Stimulated activated CD4-positive, alpha-beta T cell treated with anti-CD3 and anti-CD28 coated beads, Interleukin-4, amount 100 ng/mL, for 4 hours (primary cell): ENCODE results near the gene VPS37B.

Experiments used
- DNase-seq, 2 experiments: peaks; one replicate each; pipeline ENCODE4 v3.0.0-alpha.2; 2020

Gene VPS37B

DNA sequence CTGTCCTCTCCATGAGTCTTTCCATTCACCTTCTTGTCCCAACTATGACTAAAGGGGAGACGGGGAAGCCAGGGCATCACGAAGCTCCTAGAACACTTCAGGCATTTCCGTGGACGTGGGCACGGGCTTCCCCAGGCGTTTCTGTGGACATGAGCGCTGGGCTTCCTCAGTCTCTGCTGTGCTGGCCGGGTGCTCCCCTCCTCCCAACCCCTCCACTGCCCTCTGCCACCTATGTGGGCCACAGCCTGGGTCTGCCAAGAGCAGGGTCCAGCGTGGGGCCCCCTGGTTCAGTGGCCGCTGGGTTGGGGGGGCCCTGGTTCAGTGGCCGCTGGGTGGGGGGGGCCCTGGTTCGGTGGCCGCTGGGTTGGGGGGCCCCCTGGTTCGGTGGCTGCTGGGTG, 45.9 kb downstream of the VPS37B start:
- DNase-seq, result no peak

DNA sequence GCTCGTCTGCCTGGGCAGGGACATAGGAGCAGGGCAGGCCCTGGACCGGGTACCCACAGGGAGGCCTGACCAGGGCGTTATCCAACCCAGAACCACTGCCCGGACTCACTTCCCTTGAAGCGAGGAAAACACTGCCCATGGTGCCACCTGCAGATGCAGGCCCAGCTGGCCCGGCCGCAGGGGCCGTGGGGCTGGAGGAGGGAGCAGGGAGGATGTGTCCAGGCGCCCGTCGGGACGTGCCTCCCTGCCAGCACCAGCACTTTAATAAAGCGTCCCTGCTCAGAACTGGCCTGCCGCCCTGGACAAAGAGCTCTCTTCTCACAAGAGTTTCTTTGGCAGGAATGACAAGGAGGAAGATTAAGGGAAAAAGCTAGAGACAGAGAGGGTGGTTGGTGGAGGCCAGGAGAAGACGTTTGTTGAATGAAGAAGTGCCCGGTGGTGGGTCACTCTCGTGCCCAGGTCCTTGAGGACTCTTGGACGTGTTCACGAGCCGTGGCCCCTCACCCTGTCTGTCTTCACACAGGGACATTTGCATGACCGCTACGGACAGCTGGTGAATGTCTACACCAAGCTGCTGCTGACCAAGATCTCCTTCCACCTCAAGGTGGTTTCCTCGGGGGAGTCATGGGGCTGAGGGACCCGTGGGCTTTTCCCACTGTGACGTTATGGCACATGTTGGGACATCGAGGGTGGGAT, 46.4 kb downstream of the VPS37B start:
- no peak for DNase-seq

DNA sequence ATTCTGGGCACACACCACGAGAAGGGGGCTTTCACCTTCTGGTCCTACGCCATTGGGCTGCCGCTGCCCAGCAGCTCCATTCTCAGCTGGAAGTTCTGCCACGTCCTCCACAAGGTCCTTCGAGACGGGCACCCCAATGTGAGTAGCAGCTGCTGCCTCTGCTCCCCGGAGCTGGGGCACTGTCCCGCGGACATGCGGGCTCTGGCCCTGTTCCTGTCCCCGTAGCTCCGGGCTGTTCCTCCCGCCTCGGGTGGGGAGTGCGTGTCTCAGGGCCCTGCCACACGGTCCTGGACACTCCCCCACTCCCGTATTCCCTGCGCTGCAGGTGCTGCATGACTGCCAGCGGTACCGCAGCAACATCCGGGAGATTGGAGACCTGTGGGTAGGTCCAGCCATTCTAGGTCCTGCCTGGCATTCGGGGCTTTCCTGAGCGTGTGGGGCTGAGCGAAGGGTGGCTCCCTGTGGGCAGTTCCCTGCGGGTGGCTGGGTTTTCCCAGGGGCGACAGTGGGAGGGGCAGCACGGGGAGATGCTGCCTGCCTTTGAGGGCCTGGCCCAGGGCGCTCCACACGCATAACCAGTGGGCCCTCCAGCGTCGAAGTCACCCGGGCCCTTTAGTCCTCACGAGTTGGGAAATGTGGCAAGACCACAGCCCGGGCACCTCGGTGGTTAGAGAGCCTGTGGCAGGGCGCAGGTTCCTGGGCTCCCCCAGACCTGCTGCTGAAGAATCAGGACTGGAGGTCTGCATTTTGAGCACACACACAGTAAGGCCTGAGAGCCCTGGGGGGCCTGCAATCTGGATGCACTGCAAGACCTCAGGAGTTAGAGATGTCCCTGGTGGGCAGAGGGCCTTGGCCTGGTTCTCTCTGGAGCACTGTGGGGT, 47.2 kb downstream of the VPS37B start:
- no peak for DNase-seq

DNA sequence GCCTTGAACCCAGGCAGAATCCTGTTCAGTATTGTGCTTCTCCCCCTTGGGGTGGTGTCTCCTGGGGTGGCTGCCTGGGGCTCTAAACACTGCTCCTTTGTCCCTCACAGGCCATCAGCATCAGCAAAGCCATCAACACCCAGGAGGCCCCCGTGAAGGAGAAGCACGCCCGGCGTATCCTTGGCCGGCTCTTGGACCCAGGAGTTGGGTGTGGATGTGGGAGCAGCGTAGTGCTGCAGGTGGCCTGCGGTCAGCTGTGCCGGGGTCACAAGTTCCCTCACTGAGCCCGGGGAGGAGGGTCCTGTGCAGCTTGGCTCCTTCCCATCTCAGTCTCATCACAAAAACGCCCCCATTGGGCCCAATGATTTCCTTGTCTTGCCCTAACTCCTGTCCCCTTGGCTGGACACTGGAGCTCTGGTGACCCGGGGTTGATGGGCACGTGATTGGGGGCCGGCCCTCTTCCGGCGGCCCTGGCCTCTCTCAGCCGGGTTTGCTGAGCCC, 48.0 kb downstream of the VPS37B start:
- DNase-seq, result no peak

DNA sequence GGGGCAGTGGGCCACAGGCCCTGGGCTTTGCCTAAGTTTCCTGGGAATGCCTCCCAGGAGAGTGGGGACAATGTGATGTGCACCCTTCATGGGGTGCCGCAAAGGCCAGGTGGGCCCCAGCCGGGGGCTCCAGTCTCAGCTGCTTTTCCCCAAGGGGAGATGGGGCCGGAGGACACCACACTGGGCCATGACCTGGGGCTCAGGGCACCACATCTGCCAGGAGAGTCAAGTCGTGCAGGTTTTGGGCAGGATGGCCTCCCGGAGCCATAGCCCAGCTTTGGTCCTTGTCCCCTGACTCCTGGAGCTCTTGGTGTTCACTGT, 48.4 kb downstream of the VPS37B start:
- DNase-seq, result no peak

DNA sequence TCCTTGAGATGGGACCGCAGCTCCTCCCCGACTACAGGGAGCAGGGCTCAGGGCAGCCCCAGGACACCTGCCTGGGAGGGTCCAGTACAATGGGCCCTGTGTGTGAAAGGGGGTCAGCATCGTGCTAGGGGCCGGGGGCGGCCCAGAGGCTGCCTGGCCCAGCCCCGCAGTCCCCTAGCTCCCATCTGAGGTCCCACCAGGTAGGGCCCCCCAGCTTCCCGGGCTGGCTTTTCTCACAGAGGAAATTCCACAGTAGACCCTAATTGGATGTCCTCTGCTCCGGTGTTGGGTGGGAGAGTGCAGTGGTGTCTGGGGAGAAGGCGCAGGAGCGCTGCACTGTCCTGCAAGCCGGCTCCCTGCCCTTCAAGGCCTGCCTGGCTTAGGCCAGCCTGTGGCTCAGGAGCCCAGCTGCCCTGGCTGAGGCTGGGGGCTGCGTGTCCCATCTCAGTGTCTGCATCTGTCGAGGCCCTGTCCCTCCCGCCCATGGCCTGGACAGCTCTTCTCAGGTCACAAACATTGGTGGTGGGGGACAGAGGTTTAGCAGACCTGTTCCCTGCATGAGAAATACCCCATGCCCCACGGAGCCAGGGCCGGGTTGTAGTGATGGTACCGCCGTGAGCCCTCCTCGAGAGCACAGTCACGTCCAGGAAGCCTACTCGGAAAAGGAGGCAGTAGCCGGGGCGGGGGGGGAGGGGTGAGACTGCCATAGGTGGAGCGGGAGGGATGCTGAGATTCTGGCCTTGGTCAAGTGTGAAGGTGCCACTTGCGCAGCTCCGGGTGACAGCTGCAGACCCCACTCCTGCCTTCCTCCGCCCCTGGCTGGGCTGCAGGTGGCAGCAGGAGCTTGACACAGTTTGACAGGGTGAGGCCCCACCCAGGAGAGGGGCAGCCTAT, 49.1 kb downstream of the VPS37B start:
- DNase-seq, result no peak

DNA sequence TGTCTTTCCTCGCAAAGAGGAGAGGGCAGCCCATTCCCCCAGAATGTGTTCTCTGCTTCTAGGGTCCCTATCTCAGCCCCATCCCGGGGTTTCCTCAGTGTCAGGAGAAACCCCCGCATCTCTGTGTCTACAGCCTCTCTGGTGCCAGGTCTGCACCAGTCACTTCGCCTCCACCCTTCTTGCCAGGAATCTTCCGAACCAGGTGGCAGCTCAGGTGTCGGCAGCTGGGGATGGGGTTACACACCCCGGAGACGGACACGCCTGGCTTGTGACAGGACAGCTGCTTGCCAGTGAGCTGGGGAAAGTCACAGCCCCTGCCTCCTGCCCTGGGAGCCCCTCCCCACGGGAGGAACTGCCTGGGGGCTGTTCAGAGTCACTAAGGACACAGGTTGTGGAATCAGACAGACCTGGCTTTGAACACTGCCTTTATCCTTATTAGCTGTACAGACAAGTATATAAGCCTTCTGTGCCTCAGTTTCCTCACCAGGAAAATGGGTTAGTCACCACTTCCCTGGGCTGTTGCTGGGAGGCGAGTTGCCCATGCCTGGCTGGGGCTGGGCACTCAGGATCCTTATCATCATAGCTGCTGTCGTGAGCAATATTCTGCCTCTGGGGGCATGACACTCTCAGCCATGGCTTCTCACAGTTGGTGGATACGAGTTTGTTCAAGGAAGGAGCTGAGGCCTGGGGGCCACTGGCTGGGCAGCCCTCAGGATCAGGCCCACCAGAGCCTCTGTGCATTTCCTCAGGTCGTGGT, 49.9 kb downstream of the VPS37B start:
- no peak for DNase-seq

DNA sequence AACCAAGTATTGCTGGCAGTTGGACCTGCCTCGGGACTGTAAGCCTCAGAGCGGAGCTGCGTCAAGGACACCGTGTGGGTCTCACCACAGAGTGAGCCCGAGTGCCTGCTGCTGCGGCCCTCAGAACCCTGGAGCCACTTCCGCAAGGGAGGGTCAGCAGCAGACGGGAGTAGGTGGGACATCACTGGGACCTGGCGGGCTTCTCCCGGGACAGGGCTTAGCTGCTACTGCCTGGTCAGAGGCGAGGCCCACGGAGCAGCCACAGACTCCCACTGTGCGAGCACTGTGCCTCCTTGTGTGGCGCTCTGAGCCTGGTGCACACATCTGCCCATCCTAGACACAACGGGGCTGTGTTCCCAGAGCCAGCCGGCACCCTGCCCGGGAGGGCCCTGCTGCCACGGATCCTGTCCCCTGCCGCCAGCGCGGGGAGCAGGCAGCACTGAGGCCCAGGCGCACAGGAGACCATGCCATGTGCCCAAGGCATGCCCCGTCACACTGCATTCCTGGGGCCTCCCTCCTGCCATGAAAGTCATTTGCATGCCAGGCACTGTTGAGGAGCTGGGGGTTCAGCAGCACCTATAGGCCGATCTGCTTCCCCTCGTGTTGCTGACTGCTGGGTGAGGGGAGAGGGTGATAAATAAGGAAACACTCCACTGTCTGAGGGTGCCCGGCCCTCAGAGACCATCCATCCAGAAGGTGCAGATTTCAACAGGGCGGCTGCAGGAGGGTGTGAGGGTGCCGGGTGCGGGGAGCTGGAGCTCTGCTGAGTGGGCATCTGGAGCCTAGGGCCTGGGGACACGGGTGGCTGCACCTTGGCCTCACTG, 50.7 kb downstream of the VPS37B start:
- no peak for DNase-seq

DNA sequence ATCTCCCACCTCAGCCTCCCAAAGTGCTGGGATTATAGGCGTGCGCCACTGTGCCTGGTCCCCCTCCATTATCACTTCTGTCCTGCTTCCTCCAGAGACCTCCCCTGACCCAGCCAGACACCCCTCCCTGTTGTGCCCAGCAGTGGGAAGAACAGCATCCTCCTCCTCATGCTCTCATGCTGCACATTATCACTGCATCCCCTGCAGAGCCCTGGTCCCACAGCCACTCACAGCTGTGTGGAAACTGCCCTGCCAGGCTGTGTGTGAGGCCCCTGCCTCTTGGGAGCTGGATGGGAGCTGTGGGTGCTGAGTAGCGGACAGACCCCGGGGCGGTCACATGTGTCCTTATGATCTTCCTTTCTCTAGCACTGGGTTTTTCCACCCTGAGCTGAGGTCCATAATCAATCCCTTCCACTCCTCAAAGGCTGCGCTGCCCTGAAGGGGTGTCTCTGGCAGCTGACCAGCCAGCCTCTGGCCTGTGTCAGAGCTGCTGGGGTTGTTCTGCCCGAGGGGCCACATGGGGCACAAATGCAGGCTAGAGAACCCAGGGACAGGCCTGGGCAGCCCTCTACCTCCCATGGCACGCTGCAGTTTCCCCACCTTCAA, 51.5 kb downstream of the VPS37B start:
- DNase-seq, result no peak

DNA sequence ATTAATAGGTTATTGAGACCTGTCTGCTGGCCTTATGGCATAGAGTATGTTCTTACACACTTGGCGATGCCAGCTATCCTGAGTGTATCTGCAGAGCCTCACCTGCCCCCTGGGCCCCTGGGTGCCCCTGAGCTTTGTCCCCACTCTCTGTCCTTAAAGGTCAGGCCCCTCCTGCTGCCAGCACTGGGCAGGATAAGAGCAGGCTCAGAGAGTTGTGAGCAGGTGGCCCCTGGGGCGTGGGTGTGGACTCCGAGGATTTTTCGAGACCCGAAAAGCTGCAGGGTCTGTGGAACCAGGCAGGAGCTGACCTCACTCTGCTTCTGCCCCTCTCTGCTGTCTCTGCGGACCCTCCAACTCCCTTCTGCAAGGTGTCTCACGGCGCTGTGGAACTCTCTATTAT, 52.5 kb downstream of the VPS37B start:
- no peak for DNase-seq

DNA sequence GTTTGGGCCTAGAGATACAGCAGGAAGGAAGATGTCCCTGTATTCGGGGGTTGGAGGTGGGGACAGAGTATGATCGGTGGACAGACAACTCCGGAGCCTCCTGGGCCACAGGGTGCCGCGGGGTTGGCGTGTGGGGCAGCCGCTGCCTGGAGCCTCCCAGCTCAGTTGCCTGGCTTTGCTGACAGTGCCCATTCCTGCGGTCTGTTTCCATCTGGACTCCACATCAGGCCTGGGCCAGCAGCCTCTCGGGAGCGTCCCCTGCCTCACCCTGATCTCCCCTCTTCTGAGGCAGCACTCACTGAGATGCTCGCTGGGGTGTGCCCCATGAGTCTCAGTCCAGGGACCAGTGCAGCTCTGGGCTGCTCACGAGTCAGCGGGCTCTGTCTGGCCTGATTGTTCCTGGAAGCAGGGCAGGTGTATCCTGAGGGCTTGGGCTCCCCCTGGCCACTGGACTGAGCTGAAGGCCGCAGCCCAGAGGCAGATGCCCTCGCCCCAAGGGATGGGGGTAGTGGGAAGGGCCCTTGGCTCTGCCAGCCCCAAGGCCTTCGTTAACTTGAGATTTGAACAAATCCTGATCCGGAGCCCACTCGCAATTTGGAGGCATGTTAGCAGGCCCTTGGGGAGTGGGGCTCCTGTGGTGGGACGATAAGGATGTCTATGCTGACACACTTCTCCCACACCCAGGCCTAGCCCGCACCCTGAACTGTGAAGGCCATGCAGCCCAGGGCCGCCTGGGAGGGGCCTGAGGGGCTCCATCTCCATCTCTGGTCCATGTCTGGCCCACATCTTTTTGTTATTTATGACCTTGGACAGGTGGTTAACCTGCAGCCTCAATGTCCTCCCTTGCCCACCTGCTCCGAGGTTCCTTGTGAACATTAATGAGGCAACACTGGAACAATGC, 53.2 kb downstream of the VPS37B start:
- DNase-seq, result no peak

DNA sequence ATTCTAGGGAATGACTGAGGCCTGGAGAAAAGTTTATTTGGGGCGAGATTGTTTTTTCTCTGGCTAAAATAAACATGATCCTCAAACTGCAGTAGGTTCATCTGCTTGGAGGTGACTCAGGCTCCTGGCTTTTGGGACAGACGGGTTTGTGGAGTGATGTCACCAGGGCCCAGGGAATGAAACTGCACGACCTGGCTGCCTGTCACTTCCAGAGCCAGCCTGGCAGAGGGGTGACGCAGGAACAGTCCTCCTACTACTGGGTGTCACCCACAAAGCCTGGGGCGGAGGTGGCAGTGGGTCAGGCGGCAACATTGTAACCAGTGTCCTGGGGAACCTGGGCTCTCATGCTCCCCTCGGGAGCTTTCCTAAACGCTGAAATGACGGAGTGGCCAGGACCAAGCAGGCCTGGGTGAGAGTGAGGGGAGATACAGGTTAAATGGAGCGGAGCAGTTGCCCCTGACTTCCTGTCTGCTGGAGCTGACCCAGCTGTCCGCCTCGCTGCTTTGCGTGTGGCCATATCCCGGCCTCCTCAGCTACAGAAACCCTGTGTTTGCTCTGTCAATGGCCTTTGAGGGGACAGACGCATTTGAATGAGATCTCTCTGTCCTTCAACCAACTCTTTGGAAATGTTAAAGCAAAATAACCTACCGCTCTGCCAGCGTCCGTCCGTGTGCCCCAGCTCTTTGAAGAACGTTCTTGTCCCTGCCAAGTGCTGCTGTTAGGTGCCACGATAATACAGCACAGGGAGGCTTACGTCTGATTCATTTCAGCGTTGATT, 54.2 kb downstream of the VPS37B start:
- no peak for DNase-seq

DNA sequence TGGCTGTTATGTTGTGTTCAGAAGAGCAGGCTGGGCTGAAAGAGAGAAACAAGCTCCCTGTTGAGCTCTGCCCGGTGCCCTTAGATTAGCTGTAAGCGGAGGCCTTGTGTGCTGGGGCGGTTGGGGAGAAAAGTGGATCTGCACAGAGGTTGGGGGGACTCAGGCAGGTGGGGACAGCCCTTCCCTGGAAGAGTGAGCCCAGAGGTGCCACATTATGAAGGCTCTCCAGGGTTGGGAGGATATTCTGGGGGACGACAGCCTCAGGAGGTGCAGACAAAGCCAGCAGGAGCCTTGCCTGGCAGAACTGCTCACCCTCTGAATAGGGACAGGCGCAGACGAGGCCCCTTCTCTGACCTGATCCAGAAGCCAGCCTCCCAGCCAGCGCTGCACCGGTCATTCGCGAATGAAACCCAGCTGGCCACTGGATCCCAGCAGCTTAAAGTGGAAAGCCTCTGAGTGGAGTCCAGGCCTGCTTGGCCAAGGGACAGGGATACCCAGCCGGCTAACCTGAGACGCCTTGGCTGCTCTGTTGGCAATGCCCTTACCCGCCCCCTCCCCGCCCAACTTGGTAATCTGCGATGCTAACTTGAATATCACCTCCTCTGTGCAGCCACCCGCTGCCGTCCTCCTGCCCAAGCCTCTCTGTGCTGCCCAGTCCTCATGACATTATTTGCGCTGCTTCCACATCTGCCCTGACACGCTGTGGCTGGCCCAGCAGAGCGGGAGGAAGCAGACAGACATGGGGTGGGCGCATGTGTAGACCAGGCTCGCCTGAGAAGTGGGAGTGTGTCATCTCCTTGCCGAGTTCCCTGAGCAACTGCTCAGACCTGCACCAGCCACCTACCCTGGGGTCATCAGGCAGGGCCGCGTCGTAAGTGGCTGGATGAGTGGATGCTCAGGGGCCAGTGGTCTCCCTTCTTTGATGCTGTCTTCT, 55.1 kb downstream of the VPS37B start:
- DNase-seq, result no peak

DNA sequence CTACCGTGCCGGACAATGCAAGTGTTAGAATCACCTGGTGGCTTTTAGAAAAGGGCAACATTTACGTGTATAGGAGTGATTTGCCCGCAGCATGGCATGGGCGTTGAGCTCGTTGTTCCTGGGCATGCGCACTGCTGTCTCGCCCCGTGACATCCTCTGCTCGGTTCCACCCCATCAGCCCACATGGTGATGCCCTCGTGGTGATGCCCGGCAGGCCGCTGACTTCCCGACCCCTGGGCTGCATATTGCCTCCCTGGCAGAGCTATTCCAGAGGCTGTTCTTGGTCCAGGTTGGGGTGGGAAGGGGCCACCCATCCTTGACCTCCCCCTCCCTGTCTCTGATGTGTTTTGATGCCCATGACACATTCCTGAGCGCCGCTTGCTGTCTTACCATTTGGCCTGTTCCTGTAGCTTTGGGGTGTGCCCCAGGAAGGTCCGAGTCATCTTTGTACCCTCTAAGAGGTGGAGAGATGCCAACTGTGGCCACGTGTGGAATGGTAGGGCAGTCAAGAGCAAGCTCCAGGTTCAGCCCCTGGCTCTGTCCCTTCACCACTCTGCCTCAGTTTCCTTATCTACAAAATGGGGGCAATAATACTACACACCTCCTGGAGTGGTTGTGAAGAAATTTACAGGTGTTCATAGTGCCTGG, 55.9 kb downstream of the VPS37B start:
- DNase-seq, result no peak

DNA sequence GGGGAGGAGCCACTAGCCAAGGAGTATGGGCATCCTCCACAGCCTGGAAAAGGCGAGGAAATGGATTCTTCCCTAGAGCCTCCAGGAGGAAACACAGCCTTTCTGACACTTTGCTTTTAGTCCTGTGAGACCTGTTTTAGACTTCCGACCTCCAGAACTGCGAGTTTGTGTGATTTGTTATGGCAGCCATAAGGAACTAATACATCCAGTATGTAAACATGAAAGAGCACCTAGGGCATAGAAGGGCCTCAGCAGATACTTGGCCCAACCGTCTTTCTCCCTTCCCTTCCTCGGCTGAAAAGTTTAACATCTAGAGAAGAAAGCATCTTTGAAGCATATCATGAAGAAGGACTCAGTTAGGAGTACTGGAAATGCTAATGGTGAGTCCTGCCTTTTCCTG, 57.1 kb downstream of the VPS37B start:
- no peak for DNase-seq

DNA sequence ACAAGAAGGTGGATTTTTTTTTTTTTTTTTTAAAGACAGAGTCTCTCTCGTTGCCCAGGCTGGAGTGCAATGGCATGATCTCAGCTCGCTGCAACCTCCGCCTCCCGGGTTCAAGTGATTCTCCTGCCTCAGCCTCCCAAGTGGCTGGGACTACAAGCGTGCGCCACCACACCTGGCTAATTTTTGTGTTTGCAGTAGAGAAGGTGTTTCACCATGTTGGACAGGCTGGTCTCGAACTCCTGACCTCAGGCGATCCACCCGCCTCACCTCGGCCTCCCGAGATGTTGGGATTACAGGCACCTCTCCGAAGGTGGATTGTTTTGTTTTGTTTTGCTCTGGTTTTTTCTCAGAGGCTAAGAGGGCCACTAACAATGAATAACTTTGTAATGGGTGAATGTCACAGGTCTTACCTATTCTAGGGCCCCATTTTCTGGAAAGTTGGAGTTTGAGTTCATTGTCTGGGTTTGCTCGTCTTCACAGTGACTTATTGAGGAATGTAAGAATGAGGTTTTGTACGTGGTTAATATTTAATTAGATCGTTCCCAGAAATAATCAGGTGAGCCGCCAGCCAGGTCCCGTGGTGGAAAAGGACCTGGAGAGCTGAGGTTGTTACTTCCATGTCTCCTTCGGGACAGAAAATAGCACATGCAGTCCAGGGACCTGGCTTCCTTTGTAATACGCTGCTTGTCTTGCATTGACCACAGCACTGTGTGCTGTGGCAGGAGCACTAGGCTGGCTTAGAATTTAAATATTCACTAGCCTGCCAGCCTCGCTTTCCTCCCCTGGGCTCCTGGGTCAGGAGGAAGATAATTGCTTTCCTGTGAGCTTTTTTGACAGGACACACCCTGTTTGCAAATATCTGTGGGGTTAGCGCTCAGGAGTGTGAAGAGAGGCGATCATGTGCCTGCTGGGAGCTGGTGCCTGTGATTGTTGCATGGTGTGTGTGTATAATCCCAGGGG, 58.3 kb downstream of the VPS37B start:
- DNase-seq, result no peak
